HG03175 (cell line): Measurements from ENCODE around the gene RHBDF2.

Experiments
- ATAC-seq: cut with Tn5 transposase; IDR thresholded peaks from one replicate; pipeline ENCODE4 v1.9.1; 2021; ENCODE audit warnings: mild to moderate bottlenecking, moderate library complexity; ENCODE audit not compliant: unreplicated experiment

RHBDF2 gene

DNA sequence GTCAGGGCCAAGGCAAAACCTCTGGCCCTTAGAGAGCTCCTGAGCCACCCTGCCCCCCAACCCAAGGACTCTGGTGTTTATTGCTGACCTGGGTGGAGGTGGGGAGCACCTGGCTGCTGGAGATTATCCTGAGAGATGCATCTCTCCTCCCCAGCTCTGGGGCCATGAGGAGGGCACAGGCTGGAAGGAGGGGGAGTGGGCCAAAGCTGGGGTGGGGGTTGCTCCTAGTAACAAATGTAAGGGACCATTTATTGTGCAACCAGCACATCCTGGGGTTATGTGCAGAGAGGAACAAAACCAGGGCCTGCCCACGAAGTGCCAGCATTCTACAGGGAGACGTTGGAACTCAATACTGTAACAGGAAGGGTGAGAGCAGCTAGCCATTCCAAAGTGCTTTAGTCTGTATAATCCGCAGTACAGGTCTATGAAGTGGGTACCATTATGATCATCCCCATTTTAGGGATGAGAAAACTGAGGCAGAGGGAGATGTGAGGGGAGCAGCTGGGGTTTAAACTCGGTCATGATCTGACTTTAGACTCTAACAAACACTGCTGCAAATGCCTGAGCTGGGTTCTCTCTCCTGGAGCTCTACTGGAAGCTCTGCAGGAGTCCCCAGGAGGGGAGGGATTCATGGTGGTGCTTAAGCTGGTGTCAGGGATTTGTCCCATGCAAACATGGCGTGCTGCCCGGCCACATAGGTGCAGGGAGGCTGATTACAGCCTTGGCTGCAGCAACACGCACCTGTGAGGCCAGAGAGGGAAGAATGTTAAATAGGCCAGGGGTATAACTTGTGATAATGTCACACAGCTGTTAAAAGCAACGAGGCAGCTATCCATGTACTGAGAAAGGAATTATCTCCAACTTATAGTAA, 1.4 kb upstream of the RHBDF2 start:
- no peak for ATAC-seq

DNA sequence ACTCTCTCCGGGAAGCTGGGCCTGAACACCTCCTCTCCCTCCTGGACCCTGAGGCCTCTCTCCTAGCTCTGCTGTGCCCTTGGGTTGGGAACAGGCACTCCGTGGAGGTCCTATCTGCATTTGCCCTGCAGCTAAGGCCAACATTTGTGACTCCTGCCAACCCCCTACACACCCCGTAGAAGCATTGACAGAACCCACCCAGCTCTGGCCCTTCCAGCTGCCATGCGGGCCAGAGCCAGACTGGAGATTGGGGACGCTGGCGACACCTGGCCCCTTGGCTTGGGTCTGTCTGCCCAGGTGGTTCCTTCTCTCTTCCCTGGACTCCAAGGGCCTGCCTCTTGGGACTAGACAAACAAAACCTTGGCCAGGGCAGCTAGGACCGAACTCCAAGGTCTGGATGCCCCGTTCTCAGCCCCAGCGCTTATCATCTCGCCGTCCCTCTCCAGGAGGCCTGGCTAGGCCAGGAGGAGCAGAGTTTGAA, 644 bp upstream of the RHBDF2 start:
- no peak for ATAC-seq

DNA sequence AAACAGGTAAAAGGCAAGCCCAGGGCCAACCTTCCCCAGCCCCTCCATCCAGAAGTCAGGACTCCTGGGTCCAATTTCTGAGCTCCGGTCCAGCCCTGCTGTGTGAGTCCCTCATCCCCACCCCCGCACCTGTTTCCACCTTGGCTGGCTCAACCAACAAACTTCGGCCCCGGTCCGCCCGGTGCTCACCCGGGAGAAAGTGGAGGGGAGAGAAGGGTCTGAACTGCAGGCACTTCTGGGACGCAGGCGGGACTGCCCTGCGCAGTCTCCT, 541 bp downstream of the RHBDF2 start:
- peak; percentile 11 for ATAC-seq

DNA sequence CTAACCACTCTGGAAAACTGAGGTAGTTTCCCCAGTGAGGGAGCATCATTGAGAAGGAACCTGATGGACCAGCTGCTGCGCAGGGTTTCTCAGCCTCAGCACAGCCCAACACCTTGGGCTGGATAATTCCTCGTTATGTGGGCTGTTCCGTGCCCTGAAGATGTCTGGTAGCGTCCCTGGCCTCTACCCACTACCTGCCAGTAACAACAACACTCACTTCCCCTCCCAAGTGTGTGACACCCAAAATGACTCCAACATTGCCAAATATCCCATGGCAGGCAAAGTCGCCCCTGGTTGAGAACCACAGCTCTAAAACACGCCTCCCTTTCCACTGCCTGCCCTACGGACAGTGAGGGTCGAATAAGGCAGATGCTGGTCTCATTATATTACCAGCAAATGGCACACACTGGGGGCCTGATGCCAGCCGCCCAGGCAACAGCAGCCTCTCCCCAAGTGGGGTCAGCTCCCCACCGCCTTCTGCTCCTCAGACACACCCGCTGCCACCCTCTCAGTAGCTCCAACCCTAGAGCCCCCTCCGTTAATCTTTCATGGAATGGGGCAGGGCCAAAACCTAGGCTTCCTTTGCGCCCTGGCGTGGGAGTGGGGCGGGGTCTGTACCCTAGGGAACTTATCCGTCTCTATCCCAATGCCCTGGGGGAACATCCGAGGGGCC, 1.0 kb downstream of the RHBDF2 start:
- ATAC-seq: no peak

DNA sequence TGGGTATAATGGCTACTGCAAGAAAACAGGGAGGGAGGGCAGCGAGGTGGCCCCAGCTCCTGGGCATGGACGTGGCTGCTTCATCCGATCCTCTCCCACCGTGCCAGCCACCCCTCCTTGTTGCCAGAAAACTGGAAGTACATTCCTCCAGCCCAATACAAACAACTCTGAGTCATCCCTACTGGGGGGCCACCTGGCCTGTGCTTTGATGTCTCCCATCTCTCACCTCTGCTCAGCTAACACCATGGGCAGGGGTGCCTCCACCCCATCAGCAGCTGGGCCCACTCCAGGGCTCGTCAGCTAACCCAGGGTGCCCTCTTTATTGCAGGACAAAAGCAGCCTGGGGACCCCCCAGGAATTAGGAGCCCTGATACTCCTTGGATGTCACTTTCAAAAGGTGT, 2.0 kb downstream of the RHBDF2 start:
- no peak for ATAC-seq

DNA sequence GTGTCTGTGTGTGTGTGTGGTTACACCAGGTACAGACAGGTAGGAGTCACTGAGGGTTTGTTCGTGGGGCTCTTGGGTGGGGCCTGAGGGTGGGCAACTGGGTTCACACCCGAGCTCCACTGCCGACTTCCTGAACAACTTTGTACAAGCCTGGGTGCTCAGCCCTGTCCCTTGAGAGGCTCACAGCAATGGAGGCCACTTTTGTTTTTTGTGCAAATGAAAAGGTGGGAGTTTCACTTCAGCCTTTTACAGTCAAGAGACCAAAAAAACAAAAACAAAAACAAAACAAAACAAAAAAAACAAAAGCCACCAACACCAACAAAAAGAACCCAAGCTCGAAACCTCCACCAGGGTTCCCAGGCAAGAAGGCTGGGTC, 2.4 kb downstream of the RHBDF2 start:
- no peak for ATAC-seq

DNA sequence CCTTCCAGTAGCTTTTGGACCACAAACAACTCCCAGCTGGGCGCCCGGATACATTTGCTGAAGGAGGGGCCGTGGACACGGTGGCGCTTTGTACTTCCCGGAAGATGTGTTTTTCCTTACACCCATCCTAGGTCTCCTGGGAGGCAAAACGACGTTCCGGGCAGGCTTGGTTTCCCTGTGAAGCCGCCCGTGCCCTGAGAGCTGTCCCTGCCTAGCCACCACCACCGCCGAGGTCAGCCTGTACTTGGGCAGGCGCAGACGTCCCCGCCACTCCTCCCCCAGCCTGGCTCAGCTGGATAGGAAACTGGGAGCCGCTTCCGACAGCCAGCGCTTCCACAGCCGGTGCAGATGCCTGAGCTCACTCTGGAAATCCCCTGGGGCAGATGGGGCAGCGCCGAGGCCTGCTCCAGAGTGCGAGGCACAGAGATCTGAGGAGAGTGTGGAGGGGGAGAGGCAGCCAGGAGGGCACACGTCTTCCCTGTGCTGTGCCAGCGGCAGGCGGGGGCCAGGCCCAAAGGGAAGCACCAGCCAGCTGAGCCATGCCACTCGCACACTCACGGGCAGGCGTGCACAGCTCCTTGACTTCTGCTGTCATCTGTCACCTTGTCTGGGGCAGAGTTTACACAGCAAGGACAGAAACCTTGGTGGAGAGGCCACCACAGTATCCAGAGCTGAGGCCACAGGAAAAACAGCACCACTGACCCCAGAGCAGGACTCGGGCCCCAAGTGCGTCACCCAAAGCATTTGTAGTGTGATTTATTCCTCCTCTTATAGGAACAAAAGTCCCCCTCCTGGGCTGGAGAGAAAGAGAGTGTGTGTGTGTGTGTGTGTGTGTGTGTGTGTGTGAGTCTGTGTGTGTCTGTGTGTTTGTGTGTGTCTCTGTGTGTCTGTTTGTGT, 3.0 kb downstream of the RHBDF2 start:
- no peak for ATAC-seq

DNA sequence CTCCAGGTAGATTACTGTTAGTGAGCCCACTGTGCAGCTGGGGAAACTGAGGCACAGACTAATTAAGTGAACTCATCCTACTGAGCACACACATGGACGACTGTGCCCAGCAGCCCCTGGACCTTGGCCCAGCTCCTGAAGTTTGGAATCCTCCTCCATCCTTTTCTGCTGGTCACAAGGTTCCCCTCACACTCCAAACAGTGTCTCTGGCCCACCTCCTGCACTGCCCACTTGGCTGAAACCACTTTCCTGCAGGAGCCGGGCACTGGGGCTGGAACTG, 3.6 kb downstream of the RHBDF2 start:
- no peak for ATAC-seq

DNA sequence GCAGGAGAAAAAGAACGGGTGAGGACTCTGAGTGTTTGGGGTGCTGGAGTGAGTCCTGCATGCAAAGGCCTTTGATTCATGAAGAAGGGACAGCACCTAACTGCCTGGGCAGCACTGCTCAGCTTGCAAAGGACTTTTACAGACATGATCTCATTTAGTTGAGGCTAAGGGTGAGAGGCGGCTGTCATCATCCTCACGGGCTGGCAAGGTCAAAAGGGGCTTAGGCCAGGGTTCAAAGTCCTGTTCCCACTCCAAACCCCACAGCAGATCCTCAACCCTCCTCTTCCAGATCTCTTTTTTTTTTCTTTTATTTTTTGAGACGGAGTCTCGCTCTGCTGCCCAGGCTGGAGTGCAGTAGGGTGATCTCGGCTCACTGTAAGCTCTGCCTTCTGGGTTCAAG, 4.8 kb downstream of the RHBDF2 start:
- ATAC-seq: no peak

DNA sequence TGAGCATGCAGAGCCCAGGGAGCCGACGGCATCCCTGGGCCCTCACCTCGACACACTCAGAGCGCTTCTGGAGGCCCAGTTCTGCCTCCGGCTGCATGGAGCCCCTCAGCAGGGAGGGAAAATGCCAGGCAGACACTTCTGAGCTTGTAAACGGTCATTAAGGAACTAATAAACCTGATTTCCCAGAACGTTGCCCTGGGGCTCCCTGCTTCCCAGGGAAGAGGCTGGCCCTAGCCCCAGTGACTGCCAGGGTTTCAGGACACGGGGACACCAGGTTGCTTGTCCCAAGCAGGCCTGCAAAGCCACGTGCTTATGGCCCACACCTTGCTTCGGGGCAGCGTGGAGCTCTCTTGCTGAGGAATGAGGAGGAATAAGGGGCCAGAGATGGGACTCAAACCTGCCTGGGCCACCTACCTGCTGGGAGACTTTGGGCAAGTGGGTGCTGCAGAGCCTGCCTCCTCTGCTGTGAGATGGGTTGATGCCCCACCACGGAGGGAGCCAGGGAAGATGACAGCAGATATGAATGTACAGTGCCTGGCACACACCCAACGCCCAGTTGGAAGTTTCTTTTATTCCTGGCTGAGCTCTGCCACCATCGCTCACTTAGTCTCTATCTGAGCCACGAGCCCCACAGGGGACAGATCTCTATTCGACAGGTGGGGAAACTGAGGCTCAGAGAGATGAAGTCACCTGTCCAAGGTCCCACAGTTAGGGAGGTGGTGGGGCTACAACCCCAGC, 5.4 kb downstream of the RHBDF2 start:
- no peak for ATAC-seq

DNA sequence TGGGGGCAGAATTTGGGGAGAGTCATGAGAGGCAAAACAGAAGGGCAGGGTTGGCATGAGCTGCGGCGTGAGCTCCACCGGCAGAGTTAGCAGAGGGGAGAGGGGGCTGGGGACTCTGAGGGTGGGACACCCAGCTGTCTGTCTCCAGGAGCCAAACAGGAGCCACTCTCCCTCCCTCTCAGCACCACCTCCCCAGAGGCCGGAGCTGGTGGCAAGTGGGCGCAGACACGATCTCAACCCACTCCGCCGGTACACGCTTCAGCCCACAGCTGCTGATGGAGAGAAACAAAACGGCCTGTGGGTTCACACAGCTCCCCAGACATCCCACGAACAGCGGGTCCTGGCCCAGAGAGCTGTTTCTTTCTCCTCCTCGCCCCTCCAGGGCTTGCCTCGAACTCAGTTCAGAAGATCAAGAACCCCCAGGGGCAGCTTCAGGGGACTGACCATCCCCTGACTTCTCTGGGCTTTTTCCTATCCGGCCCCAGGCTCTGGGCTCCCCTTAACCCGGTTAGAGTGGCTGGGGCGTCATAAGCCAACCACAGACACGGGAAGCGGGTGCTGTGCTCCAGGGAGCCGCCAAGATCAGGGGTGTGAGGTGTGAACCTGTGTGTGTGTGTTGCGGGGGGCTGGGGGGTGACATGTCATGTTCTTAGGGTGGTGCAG, 7.6 kb downstream of the RHBDF2 start:
- ATAC-seq: peak; percentile 11

DNA sequence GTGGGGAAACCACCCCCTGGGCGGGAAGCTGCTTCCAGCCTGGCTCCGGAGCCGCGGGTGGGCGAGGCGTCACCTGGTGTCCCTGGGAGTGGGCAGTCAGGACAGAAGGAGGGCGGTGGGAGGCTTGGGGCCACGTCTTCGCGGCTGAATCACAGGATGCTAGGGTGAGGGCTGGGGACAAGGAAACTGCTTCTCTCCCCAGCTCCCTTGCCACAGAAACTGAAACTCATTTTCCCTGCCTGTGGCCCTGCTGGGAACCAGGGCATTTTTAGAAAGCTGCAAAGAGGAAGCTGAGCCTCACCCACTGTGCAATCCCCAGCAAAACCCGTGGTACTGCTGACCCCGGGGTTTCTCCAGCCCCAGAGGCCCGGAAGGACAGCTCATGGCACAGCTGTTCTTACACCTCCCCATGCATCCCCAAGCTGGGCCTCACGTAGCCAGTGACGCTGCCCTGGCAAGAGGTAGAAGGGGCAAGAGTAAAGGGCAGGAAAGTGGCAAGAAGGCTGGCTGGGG, 8.2 kb downstream of the RHBDF2 start:
- ATAC-seq: peak; percentile 43

DNA sequence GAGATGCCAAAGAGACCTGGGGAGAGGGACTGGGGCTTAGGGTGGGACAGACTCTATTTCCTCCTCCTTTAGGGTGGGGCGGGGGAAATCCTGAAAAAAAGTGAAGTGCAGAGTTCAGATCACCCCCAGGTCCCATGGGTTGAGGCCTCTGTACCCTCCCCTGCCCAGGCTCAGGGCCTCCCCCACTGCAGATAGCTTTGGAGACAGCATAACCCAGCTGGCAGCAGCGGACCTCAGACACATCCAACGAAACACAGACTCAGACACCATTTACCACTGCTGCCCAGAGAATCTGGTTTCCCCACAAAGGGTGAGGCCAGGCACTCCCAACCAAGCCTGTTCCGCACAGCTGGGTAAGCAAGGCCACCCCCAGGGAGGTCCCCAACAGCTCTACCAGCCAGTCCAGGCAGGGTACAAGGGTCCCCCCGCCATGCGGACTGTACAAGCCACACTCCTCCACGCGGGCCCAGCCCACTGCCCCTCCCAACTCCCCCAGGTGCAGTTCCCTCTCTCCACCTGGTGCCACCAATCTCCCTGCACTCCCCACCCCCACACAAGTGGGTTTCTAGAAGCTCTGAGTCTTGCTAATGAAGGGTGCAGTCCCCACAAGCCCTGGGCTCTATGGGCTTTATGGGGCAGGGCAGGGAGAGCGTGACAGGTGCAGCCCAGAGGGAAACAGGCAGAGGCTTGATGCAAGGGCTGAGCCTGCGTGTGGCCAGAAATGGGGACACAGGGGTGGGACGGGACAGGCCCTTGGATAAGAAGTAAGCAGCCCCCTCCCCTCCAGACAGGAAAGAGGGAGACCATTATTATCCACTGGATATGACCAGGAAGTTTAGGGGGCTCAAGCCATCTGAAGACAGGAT, 8.9 kb downstream of the RHBDF2 start:
- peak; percentile 33 for ATAC-seq

DNA sequence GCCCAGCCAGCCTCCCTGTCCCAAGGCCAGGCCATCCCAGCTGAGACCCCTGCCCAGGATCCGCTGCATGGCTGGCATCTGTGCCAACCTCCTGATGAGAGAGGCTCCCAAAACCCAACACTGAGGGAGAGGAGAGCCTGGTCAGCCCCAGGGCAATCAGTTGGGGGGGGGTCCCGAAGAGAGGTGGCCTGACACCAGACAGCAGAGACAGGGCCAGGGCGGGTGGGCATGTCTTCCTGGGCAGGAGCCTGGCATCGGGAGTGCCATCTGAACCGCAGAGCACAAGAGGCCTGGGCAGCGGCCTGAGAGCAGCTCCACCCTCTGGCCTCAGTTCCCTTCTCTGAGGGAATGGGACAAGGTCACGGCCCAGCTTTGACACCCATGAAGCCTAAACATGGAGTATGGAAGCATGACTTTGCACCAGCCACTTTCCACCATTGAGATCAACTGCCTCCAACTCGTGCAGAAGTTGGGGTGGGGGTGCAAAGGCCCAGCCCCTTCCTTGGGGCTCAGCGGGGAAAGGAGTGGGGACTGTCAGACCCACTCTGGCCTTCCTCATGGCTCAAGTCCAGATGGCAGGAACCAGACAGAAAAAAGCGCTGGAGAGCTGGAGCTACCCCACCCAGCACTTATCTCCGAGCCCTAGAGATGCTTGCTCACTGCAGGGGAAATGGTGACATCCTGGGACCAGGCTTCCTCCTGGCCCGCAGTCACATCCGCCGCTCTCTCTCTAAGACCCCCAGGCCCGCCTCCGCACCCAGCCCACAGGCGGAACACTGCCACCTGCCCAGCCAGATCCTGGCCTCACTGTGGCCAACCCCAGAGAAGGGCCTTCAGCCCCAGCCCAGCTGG, 9.7 kb downstream of the RHBDF2 start:
- ATAC-seq: no peak

DNA sequence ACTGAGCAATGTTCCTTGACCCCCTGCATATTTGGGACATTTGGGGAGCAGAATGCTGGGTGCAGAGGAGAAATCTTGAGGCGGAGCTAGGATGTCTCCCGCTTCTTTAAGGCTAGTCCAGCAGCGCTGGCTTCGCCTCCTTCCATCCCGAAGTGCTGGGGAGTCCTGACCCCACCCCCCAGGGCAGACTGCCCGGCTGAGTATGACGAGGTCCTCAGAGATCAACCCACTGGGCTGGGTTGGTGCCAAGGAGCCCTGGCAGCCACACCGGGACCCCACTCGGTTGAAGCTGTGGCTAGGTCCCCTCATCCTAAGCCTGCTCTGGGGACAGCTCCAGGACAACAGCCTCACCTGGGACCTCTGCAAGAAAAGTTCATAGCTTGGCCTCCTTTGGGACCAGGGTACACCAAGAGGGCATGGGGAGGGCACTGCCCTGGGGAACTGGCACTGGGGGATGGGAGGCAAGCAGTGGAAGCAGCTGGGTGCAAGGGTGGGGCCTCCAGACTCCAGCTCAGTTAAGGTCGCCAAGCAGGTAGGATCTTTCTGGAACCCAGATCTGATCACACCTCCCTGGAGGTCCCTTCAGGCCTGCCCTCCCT, 11.0 kb downstream of the RHBDF2 start:
- no peak for ATAC-seq

DNA sequence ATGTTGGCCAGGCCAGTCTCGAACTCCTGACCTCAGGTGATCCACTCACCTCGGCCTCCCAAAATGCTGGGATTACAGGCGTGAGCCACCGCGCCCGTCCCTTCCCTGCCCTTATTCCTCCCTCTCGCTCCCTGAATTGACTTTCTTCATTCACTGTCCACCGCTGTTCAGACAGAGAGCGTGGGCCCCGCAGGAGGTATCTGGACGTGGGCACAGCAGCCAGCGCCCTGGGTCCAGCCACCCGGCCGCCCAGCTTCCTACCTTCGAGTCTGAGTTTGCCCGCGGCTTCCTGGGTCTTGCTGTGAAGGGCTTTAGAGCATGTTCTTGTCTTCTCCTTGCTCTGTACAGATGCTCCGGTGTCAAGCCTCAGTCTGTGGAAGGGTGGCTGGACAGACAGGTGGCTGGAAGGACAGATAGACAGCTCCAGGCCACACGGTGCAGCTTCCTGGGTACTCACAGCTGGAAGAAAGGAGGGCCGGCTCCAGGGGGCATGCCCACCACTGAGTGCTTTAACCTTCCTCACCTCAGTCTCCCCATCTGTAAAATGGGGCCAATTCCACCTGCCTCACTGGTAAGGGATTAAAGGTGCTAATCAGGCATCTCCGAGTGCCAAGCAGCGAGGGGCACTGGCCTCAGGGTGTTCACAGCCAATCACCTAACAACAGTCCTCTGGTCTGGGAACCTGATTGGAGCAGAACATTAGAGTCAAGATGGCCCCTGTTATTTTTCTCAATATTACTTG, 13.6 kb downstream of the RHBDF2 start:
- ATAC-seq: no peak

DNA sequence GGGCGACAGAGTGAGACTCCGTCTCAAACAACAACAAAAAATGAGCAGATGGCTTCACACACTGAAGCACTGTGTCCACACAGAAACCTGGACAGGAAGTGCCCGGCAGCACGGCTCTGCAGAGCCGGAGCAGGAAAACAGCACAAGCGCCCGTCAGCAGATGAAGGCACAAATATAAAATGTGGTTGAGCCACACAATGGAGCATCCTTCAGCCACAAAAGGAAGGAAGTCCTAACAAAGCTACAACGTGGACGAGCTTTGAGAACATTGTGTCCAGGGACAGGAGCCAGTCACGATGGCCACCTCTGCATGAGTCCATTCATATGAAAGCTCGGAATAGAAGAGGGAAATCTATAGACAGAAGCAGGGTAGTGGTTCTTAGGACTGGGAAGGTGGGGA, 15.7 kb downstream of the RHBDF2 start:
- ATAC-seq: no peak
